ENCODE results near the gene GBE1. TPM values are rescaled to one million over a fixed set of nuclear protein-coding genes. Genes with fewer than 3 reads are reported as not detected.

Gene GBE1
- total RNA-seq, 2 donors from 2014 or later, result 60.1 to 67.1 TPM

GRCh38 chr3:81638480-81638879 is 123.0 kb downstream of the GBE1 start:
- no peak for DNase-seq (ENCODE audit: low spot score)
- no peaks in the 10 kb centered on the region for H3K9me3 ChIP-seq
- no peaks in the 10 kb centered on the region for H3K4me1 ChIP-seq (ENCODE audit: control insufficient read depth in 1 of 2, low read depth in 2 of 2)
- H3K4me3 ChIP-seq, result no peak overlapping the region
- TF ChIP-seq, protein P1, sequence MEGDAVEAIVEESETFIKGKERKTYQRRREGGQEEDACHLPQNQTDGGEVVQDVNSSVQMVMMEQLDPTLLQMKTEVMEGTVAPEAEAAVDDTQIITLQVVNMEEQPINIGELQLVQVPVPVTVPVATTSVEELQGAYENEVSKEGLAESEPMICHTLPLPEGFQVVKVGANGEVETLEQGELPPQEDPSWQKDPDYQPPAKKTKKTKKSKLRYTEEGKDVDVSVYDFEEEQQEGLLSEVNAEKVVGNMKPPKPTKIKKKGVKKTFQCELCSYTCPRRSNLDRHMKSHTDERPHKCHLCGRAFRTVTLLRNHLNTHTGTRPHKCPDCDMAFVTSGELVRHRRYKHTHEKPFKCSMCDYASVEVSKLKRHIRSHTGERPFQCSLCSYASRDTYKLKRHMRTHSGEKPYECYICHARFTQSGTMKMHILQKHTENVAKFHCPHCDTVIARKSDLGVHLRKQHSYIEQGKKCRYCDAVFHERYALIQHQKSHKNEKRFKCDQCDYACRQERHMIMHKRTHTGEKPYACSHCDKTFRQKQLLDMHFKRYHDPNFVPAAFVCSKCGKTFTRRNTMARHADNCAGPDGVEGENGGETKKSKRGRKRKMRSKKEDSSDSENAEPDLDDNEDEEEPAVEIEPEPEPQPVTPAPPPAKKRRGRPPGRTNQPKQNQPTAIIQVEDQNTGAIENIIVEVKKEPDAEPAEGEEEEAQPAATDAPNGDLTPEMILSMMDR (IDR thresholded peaks at IDR 0.05), result no peak
- no peaks in the 10 kb centered on the region for H3K27me3 ChIP-seq (replicated peaks; ENCODE audit: insufficient read depth)
- no peaks in the 10 kb centered on the region for H3K36me3 ChIP-seq
- no peak overlapping the region for H3K27ac ChIP-seq
- ATAC-seq (ENCODE audit: insufficient number of reproducible peaks, low FRiP score, low read depth), result no peak

- TF ChIP-seq, protein P1 (IDR thresholded peaks at IDR 0.05), result no peak
- Histone ChIP-seq H3K4me1 (ENCODE audit: control insufficient read depth in 1 of 2, low read depth in 2 of 2) (no peaks in the 10 kb centered on the region), H3K36me3 (no peaks in the 10 kb centered on the region), H3K9me3 (no peaks in the 10 kb centered on the region), H3K27me3 (replicated peaks; ENCODE audit: insufficient read depth) (no peaks in the 10 kb centered on the region), H3K27ac (no peak overlapping the region), H3K4me3 (no peak overlapping the region)
- DNase-seq (ENCODE audit: low spot score) (no peak), ATAC-seq (ENCODE audit: insufficient number of reproducible peaks, low FRiP score, low read depth) (no peak)
Measured at GRCh38 chr3:81632659-81633058, 128.8 kb downstream of the GBE1 start.

DNA sequence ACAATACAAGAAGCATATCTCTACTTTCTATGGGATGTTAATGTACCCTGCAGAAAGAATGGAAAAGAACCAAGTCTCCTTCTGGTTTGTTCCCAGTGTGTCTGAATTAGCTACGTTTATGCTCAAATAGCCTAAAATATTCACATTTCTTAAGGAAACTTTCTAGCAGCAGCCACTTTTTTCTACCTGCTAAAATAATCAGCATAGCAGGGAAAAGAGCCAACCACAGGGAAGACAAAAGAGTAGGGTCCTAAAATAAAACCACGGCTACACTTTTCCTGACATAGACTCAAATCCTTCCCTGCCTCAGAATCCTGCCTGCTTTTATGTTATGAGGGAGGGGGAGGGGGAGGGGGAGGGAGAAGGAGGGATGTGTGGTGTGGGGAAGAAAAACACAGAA is 136.7 kb downstream of the GBE1 start:
- peaks cover 3 to 8% of the 10 kb centered on the region in 2 donors for H3K4me1 ChIP-seq (ENCODE audit: control insufficient read depth in 1 of 2, low read depth in 2 of 2)
- no peak overlapping the region for H3K4me3 ChIP-seq
- no peaks in the 10 kb centered on the region for H3K9me3 ChIP-seq
- H3K36me3 ChIP-seq, result no peaks in the 10 kb centered on the region
- DNase-seq (ENCODE audit: low spot score), result no peak
- no peak overlapping the region for H3K27ac ChIP-seq
- H3K27me3 ChIP-seq (replicated peaks; ENCODE audit: insufficient read depth), result no peaks in the 10 kb centered on the region
- TF ChIP-seq, protein P1 (IDR thresholded peaks at IDR 0.05), result no peak
- no peak for ATAC-seq (ENCODE audit: insufficient number of reproducible peaks, low FRiP score, low read depth)

DNA sequence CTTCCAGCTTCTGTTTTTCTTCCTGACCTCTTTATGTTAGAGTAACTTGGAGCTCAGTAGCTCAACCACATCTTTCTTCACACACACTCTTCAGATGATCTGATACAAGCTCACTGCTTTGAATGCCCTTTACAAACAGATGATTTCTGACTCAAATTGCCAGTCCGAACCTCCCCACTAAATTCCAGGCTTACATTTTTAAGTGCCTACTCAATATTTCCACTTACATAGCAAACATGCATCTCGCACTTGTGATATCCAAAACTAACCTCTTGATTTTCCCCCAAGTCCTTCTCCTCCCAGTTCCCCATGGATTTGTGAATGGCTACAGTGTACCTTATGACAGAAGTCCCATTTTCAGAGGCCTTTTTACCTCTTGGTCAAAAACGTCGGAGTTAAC is 139.1 kb downstream of the GBE1 start:
- TF ChIP-seq, protein P1 (IDR thresholded peaks at IDR 0.05), result no peak
- no peaks in the 10 kb centered on the region for H3K36me3 ChIP-seq
- no peak overlapping the region for H3K27ac ChIP-seq
- no peaks in the 10 kb centered on the region for H3K9me3 ChIP-seq
- H3K27me3 ChIP-seq (replicated peaks; ENCODE audit: insufficient read depth), result no peaks in the 10 kb centered on the region
- DNase-seq (ENCODE audit: low spot score), result no peak
- no peak overlapping the region for H3K4me3 ChIP-seq
- peaks cover 3 to 8% of the 10 kb centered on the region in 2 donors for H3K4me1 ChIP-seq (ENCODE audit: control insufficient read depth in 1 of 2, low read depth in 2 of 2)
- ATAC-seq (ENCODE audit: insufficient number of reproducible peaks, low FRiP score, low read depth), result no peak

DNA sequence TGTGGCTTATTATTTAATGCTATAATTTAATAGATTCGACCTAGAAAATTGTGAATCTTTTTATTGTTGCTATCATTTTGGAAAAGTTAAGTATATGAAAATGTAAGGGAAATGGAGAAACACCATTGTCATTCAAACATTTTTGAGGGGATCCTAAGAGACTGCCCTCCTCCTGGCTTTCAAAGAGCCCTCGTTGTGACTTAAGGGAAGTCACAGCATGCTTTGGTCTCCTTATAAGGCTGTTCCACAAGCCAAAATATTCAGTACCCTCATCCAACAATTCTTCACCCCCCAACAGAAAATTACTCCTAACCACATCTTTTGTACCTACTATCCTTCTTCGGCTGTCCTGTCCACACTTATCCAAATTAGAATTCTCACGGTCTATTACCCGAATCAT is 140.2 kb downstream of the GBE1 start:
- TF ChIP-seq, protein P1 (IDR thresholded peaks at IDR 0.05), result no peak
- Histone ChIP-seq H3K27me3 (replicated peaks; ENCODE audit: insufficient read depth) (no peaks in the 10 kb centered on the region), H3K9me3 (no peaks in the 10 kb centered on the region), H3K27ac (no peak overlapping the region), H3K36me3 (no peaks in the 10 kb centered on the region), H3K4me1 (ENCODE audit: control insufficient read depth in 1 of 2, low read depth in 2 of 2) (peaks cover 3 to 8% of the 10 kb centered on the region in 2 donors), H3K4me3 (no peak overlapping the region)
- DNase-seq (ENCODE audit: low spot score) (no peak), ATAC-seq (ENCODE audit: insufficient number of reproducible peaks, low FRiP score, low read depth) (no peak)
